GM23338 (cell line): Measurements from ENCODE around the gene SLC6A3. TPM values are rescaled to one million over a fixed set of nuclear protein-coding genes. Genes with fewer than 3 reads are reported as not detected.

ENCODE experiments used
- ATAC-seq: fragments of 200-7000 bp; cut with Tn5 transposase; 3 replicates; pipeline ENCODE4 v1.9.1; 2020
- DNase-seq: peaks from one replicate; pipeline ENCODE4 v3.0.0-alpha.2; 2015; ENCODE audit warnings: low spot score
- H2AFZ ChIP-seq: fragments of 200-600 bp; sonication (generic); 2 replicates; pipeline ENCODE4 v1.8.0; 2016; ENCODE audit warnings: antibody characterized with exemption, mild to moderate bottlenecking, moderate library complexity
- H3F3A ChIP-seq: fragments of 200-600 bp; sonication (generic); replicated peaks from 2 replicates; pipeline ENCODE4 v1.8.0; 2017; ENCODE audit warnings: antibody characterized with exemption, mixed run types, low read depth
- H3K27ac ChIP-seq: fragments of 200-600 bp; sonication (generic); 2 replicates; pipeline ENCODE4 v1.6.1; 2016; ENCODE audit warnings: low read depth
- H3K27me3 ChIP-seq: fragments of 200-600 bp; sonication (generic); 2 replicates; pipeline ENCODE4 v1.8.0; 2016; ENCODE audit warnings: mild to moderate bottlenecking, mixed run types, moderate library complexity; ENCODE audit not compliant: insufficient read depth
- H3K36me3 ChIP-seq: fragments of 200-600 bp; sonication (generic); 2 replicates; pipeline ENCODE4 v1.8.0; 2016; ENCODE audit warnings: mild to moderate bottlenecking; ENCODE audit not compliant: insufficient read depth
- H3K4me1 ChIP-seq: fragments of 200-600 bp; sonication (generic); 2 replicates; pipeline ENCODE4 v1.8.0; 2016; ENCODE audit warnings: mild to moderate bottlenecking, moderate library complexity; ENCODE audit not compliant: insufficient read depth
- H3K4me2 ChIP-seq: fragments of 200-600 bp; sonication (generic); 2 replicates; pipeline ENCODE4 v1.7.1; 2017; ENCODE audit warnings: mixed run types
- H3K4me3 ChIP-seq: fragments of 200-600 bp; sonication (generic); 2 replicates; pipeline ENCODE4 v1.6.1; 2016; ENCODE audit warnings: mixed run types
- H3K79me2 ChIP-seq: fragments of 200-600 bp; sonication (generic); replicated peaks from 2 replicates; pipeline ENCODE4 v1.8.0; 2017; ENCODE audit warnings: mild to moderate bottlenecking; ENCODE audit not compliant: insufficient read depth
- H3K9me2 ChIP-seq: fragments of 200-600 bp; sonication (generic); 2 replicates; pipeline ENCODE4 v1.8.0; 2017; ENCODE audit not compliant: insufficient read depth
- H4K20me1 ChIP-seq: fragments of 200-600 bp; sonication (generic); replicated peaks from 2 replicates; pipeline ENCODE4 v1.8.0; 2017; ENCODE audit warnings: mild to moderate bottlenecking; ENCODE audit not compliant: insufficient read depth
- H3K27ac Mint-ChIP-seq: 2 replicates; pipeline ENCODE4 v1.8.0; 2020; ENCODE audit warnings: inconsistent platforms, mild to moderate bottlenecking, moderate library complexity, mixed read lengths
- H3K27me3 Mint-ChIP-seq: 3 replicates; pipeline ENCODE4 v1.8.0; 2022; ENCODE audit warnings: low read depth, mild to moderate bottlenecking, moderate library complexity, mixed read lengths, inconsistent platforms; ENCODE audit not compliant: insufficient read depth, poor library complexity
- H3K36me3 Mint-ChIP-seq: 3 replicates; pipeline ENCODE4 v1.8.0; 2021; ENCODE audit warnings: low read depth, mild to moderate bottlenecking, inconsistent platforms, moderate library complexity, mixed read lengths
- H3K4me1 Mint-ChIP-seq: 3 replicates; pipeline ENCODE4 v1.8.0; 2020; ENCODE audit warnings: mild to moderate bottlenecking, inconsistent platforms, mixed read lengths
- H3K4me3 Mint-ChIP-seq: 3 replicates; pipeline ENCODE4 v1.8.0; 2021; ENCODE audit warnings: moderate library complexity, mild to moderate bottlenecking, inconsistent platforms, mixed read lengths
- H3K9me3 Mint-ChIP-seq: 3 replicates; pipeline ENCODE4 v1.8.0; 2020; ENCODE audit warnings: moderate library complexity, mild to moderate bottlenecking, inconsistent platforms, mixed read lengths
- CREB1 ChIP-seq: fragments of 250-450 bp; sonication (Bioruptor Pico); IDR thresholded peaks from 2 replicates; pipeline ENCODE4 v1.5.0; 2020; ENCODE audit warnings: low read depth, mild to moderate bottlenecking, moderate library complexity
- ETS1 ChIP-seq: IDR thresholded peaks from 2 replicates; pipeline ENCODE4 v1.6.1; 2016; ENCODE audit warnings: antibody characterized with exemption
- EZH2 ChIP-seq: fragments of 200-600 bp; sonication (generic); IDR thresholded peaks from one replicate; pipeline ENCODE4 v1.8.0; 2017; ENCODE audit warnings: antibody characterized with exemption, mild to moderate bottlenecking, low read depth; ENCODE audit not compliant: unreplicated experiment
- EZH2phosphoT487 ChIP-seq: fragments of 200-600 bp; sonication (generic); IDR thresholded peaks from one replicate; pipeline ENCODE4 v1.8.1; 2018; ENCODE audit warnings: antibody characterized with exemption; ENCODE audit not compliant: unreplicated experiment
- JUNB ChIP-seq: IDR thresholded peaks from one replicate; pipeline ENCODE4 v1.6.1; 2016; ENCODE audit warnings: antibody characterized with exemption; ENCODE audit not compliant: unreplicated experiment
- NANOG ChIP-seq: IDR thresholded peaks from 2 replicates; pipeline ENCODE4 v1.6.1; 2016; ENCODE audit warnings: antibody characterized with exemption, borderline replicate concordance
- POLR2AphosphoS5 ChIP-seq: IDR thresholded peaks from 2 replicates; pipeline ENCODE4 v1.6.1; 2016; ENCODE audit warnings: antibody characterized with exemption, low read depth
- REST ChIP-seq: IDR thresholded peaks from one replicate; pipeline ENCODE4 v1.6.1; 2018; ENCODE audit warnings: antibody characterized with exemption; ENCODE audit not compliant: unreplicated experiment
- STAT1 ChIP-seq: IDR thresholded peaks from one replicate; pipeline ENCODE4 v1.6.1; 2016; ENCODE audit warnings: antibody characterized with exemption; ENCODE audit not compliant: unreplicated experiment
- ZNF114 ChIP-seq: fragments of 250-450 bp; sonication (Bioruptor Pico); IDR thresholded peaks from 2 replicates; pipeline ENCODE4 v1.5.0; 2020; ENCODE audit warnings: mild to moderate bottlenecking, moderate library complexity
- ZNF331 ChIP-seq: fragments of 250-450 bp; sonication (Bioruptor Pico); IDR thresholded peaks from 2 replicates; pipeline ENCODE4 v1.5.0; 2020; ENCODE audit warnings: low read depth, mild to moderate bottlenecking, moderate library complexity
- ZNF462 ChIP-seq: fragments of 250-450 bp; sonication (Bioruptor Pico); IDR thresholded peaks from 2 replicates; pipeline ENCODE4 v1.5.0; 2020; ENCODE audit warnings: mild to moderate bottlenecking, moderate library complexity
- polyA plus RNA-seq: library from polyadenylated mRNA; unstranded; fragments of >200 nt; fragmentation: Nextera tagmentation; extraction: Ambion mirVana; gene quantifications from 2 replicates; pipeline ENCODE4 v1.2.1, GENCODE V29; 2016
- total RNA-seq: library from RNA; depleted of rRNA; stranded (reverse); fragments of >200 nt; shearing (Covaris generic); gene quantifications from 2 replicates; pipeline ENCODE4 v1.2.3, GENCODE V29; 2014

SLC6A3 gene
- total and polyA plus RNA-seq, 2 experiments from 2014 or later: 0.76 to 1.0 TPM

GRCh38 chr5:1376981-1377380, 68.3 kb downstream of the SLC6A3 start:
- H3F3A ChIP-seq: 0 out of 2 replicates have a peak, but pooled peaks cover 4% of the 10 kb centered on the region
- H3K36me3 Mint-ChIP-seq: 0 out of 3 replicates have a peak, but pooled peaks cover 3% of the 10 kb centered on the region
- peaks cover 3% of the 10 kb centered on the region; the same call in 1 of the 2 replicates for H3K4me1 ChIP-seq
- H3K4me2 ChIP-seq: no peak overlapping the region
- no peaks in the 10 kb centered on the region for H4K20me1 ChIP-seq
- peaks cover 7% of the 10 kb centered on the region for H3K4me1 Mint-ChIP-seq
- H3K9me3 Mint-ChIP-seq: peaks cover 15% of the 10 kb centered on the region; the same call in 2 of the 3 replicates
- H3K4me3 Mint-ChIP-seq: no peak overlapping the region
- no peak overlapping the region for H2AFZ ChIP-seq
- H3K27me3 Mint-ChIP-seq: peaks cover 27% of the 10 kb centered on the region
- no peaks in the 10 kb centered on the region for H3K27me3 ChIP-seq
- H3K4me3 ChIP-seq: no peak overlapping the region
- ATAC-seq: no peak
- H3K27ac Mint-ChIP-seq: no peak overlapping the region
- H3K79me2 ChIP-seq: no peaks in the 10 kb centered on the region
- TF ChIP-seq NANOG (no peak), EZH2 (no peak), REST (no peak), ETS1 (no peak), EZH2phosphoT487 (no peak), ZNF114 (CRISPR knock-in tag) (no peak), JUNB (no peak), CREB1 (CRISPR knock-in tag) (no peak), ZNF462 (CRISPR knock-in tag) (no peak), POLR2AphosphoS5 (no peak), ZNF331 (CRISPR knock-in tag) (no peak), STAT1 (no peak)
- H3K36me3 ChIP-seq: no peaks in the 10 kb centered on the region; the same call in 1 of the 2 replicates
- DNase-seq: no peak
- H3K27ac ChIP-seq: no peak overlapping the region
- no peaks in the 10 kb centered on the region for H3K9me2 ChIP-seq
